Astrocyte of the spinal cord (primary cell): Measurements from ENCODE around the gene SIAH2.
A peak's percentile ranks its signal among the peaks of the same experiment; 100 is the strongest.

ENCODE experiments used
- DNase-seq: peaks from one replicate; pipeline ENCODE4 v3.0.0; 2011; ENCODE audit warnings: low read depth, low spot score
- H3K4me3 ChIP-seq: 2 replicates; pipeline ENCODE4 v1.5.1; 2011; ENCODE audit warnings: low read depth, mild to moderate bottlenecking, low read length, moderate library complexity
- CTCF ChIP-seq: IDR thresholded peaks from 2 replicates; pipeline ENCODE4 v1.5.1; 2012; ENCODE audit warnings: low read depth, mild to moderate bottlenecking, low read length, inconsistent platforms
- in situ Hi-C: cut with HindIII; loops from 2 replicates; pipeline ENCODE4 v1.10.0; 2017; ENCODE audit warnings: low sequenced_read_pairs

Gene SIAH2

GRCh38 chr3:150720444-150720843 is 42.5 kb downstream of the SIAH2 start:
- no peak overlapping the region for H3K4me3 ChIP-seq
- DNase-seq = no peak
- TF ChIP-seq CTCF = no peak
- in situ Hi-C loops = no loop called here

GRCh38 chr3:150710097-150710496 is 52.9 kb downstream of the SIAH2 start:
- in situ Hi-C loops = no loop called here
- DNase-seq = peak; percentile 70

GRCh38 chr3:150703756-150704344 is 59.1 kb downstream of the SIAH2 start, which contains the start of gene ERICH6:
ERICH6 (minus strand) TSS chr3:150703920; CDS start chr3:150703898, 22 bp downstream.
- in situ Hi-C loops = no loop called here
- H3K4me3 ChIP-seq = peak within 1 kb of the TSS; percentile 74
- peak; percentile 0 for TF ChIP-seq CTCF
- peak; percentile 93 for DNase-seq

More at GRCh38 chr3:150710097-150710496, 52.9 kb downstream of the SIAH2 start:
- TF ChIP-seq CTCF = no peak
- no peak overlapping the region for H3K4me3 ChIP-seq

- peak overlapping the region; percentile 74 for H3K4me3 ChIP-seq
- DNase-seq = no peak
- peak; percentile 1 for TF ChIP-seq CTCF
- in situ Hi-C loops = no loop called here
Measured at GRCh38 chr3:150703299-150703755, 59.6 kb downstream of the SIAH2 start.

- in situ Hi-C loops = no loop called here
- no peak overlapping the region for H3K4me3 ChIP-seq
- no peak for TF ChIP-seq CTCF
- peak; percentile 38 for DNase-seq
Measured at GRCh38 chr3:150699068-150699639, 63.8 kb downstream of the SIAH2 start.

GRCh38 chr3:150697646-150698045 is 65.3 kb downstream of the SIAH2 start:
- peak; percentile 9 for DNase-seq
- no peak for TF ChIP-seq CTCF
- in situ Hi-C loops = no loop called here
- no peak overlapping the region for H3K4me3 ChIP-seq
